SK-N-SH treated with all-trans-retinoic acid at 6 μM for 48 hours (cell line): Measurements from ENCODE around the gene RTN1.

Source experiments
- ARNTL ChIP-seq: fragments of 450-650 bp; formaldehyde crosslinking; IDR thresholded peaks from 2 replicates; pipeline ENCODE4 v1.5.0; 2020; ENCODE audit warnings: low read depth, mild to moderate bottlenecking, moderate library complexity, borderline replicate concordance
- BACH2 ChIP-seq: fragments of 250-450 bp; sonication (Bioruptor Pico); IDR thresholded peaks from 2 replicates; pipeline ENCODE4 v1.9.0; 2021; ENCODE audit warnings: mild to moderate bottlenecking, borderline replicate concordance
- CREB5 ChIP-seq: fragments of 250-450 bp; sonication (Bioruptor Pico); IDR thresholded peaks from 2 replicates; pipeline ENCODE4 v1.5.1; 2020; ENCODE audit warnings: low read depth, mild to moderate bottlenecking, moderate library complexity
- CSRNP3 ChIP-seq: fragments of 250-450 bp; sonication (Bioruptor Pico); IDR thresholded peaks from 2 replicates; pipeline ENCODE4 v1.5.1; 2021; ENCODE audit warnings: mild to moderate bottlenecking, moderate library complexity
- GLIS3 ChIP-seq: fragments of 250-450 bp; sonication (Bioruptor Pico); IDR thresholded peaks from 2 replicates; pipeline ENCODE4 v1.5.0; 2020; ENCODE audit warnings: mild to moderate bottlenecking, moderate library complexity
- ISL1 ChIP-seq: fragments of 250-450 bp; sonication (Bioruptor Pico); IDR thresholded peaks from 2 replicates; pipeline ENCODE4 v2.1.2; 2022; ENCODE audit warnings: mild to moderate bottlenecking, moderate library complexity
- OSR1 ChIP-seq: fragments of 250-450 bp; sonication (Bioruptor Pico); IDR thresholded peaks from 2 replicates; pipeline ENCODE4 v1.8.0; 2022; ENCODE audit warnings: moderate library complexity, mild to moderate bottlenecking, inconsistent platforms
- PATZ1 ChIP-seq: fragments of 250-450 bp; sonication (Bioruptor Pico); IDR thresholded peaks from 2 replicates; pipeline ENCODE4 v1.8.0; 2020; ENCODE audit warnings: mild to moderate bottlenecking, moderate library complexity, borderline replicate concordance
- PPARA ChIP-seq: fragments of 250-450 bp; sonication (Bioruptor Pico); IDR thresholded peaks from 2 replicates; pipeline ENCODE4 v1.5.0; 2020; ENCODE audit warnings: mild to moderate bottlenecking, borderline replicate concordance
- TSHZ2 ChIP-seq: fragments of 250-450 bp; sonication (Bioruptor Pico); IDR thresholded peaks from 2 replicates; pipeline ENCODE4 v1.5.0; 2020; ENCODE audit warnings: mild to moderate bottlenecking, moderate library complexity
- ZFP3 ChIP-seq: fragments of 250-450 bp; sonication (Bioruptor Pico); IDR thresholded peaks from 2 replicates; pipeline ENCODE4 v1.5.0; 2020; ENCODE audit warnings: mild to moderate bottlenecking, moderate library complexity
- ZNF565 ChIP-seq: fragments of 450-650 bp; formaldehyde crosslinking; conservative IDR thresholded peaks from 2 replicates; pipeline ENCODE4 v1.5.0; 2020; ENCODE audit warnings: low read depth, mild to moderate bottlenecking, moderate library complexity
- ZNF70 ChIP-seq: fragments of 450-650 bp; formaldehyde crosslinking; IDR thresholded peaks from 2 replicates; pipeline ENCODE4 v1.5.0; 2020; ENCODE audit warnings: mild to moderate bottlenecking, moderate library complexity

GRCh38 chr14:59811815-59812214 is 58.8 kb downstream of the RTN1 start:
- TF ChIP-seq ISL1 (CRISPR knock-in tag): no peak
- TF ChIP-seq ZNF565 (CRISPR knock-in tag): no peak
- TF ChIP-seq ZFP3 (CRISPR knock-in tag): no peak
- no peak for TF ChIP-seq ARNTL
- TF ChIP-seq CSRNP3 (CRISPR knock-in tag): no peak
- no peak for TF ChIP-seq PATZ1
- no peak for TF ChIP-seq ZNF70
- no peak for TF ChIP-seq GLIS3 (CRISPR knock-in tag)
- no peak for TF ChIP-seq TSHZ2 (CRISPR knock-in tag)
- TF ChIP-seq OSR1 (CRISPR knock-in tag): no peak
- no peak for TF ChIP-seq BACH2 (CRISPR knock-in tag)
- no peak for TF ChIP-seq CREB5 (CRISPR knock-in tag)
- no peak for TF ChIP-seq PPARA (CRISPR knock-in tag)
